LNCaP clone FGC (cell line): Measurements from ENCODE around the gene TTC16.
A peak's percentile ranks its signal among the peaks of the same experiment; 100 is the strongest.

Experiments used
- DNase-seq: peaks from one replicate; pipeline ENCODE4 v3.0.0-alpha.2; 2011; ENCODE audit warnings: low read depth
- H3K4me3 ChIP-seq: 2 replicates; pipeline ENCODE4 v1.5.1; 2011; ENCODE audit warnings: mild to moderate bottlenecking, low read depth, low read length, control low read depth
- CTCF ChIP-seq: IDR thresholded peaks from 2 replicates; pipeline ENCODE4 v1.5.1; 2012; ENCODE audit warnings: mild to moderate bottlenecking; ENCODE audit not compliant: control insufficient read depth, insufficient read depth; ENCODE audit errors: extremely low read depth

Gene TTC16

DNA sequence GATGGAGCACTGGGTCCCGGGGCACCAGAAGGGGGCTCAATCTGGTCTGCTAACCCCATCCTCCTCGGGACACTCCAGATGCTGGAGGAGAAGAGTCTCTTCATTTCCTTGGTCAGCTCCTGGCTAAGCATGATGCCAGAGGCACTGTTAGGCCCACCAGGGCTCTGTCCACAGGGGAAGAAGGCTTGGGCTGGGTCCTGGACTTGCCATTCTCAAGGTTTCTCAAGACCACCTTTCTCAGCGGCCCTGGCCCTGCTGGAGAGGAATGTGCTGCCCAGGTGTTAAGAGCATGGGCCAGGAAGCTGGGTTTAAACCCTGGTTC lies 54.7 kb downstream of the TTC16 start:
- peak overlapping the region; percentile 47 for H3K4me3 ChIP-seq
- no peak for DNase-seq

DNA sequence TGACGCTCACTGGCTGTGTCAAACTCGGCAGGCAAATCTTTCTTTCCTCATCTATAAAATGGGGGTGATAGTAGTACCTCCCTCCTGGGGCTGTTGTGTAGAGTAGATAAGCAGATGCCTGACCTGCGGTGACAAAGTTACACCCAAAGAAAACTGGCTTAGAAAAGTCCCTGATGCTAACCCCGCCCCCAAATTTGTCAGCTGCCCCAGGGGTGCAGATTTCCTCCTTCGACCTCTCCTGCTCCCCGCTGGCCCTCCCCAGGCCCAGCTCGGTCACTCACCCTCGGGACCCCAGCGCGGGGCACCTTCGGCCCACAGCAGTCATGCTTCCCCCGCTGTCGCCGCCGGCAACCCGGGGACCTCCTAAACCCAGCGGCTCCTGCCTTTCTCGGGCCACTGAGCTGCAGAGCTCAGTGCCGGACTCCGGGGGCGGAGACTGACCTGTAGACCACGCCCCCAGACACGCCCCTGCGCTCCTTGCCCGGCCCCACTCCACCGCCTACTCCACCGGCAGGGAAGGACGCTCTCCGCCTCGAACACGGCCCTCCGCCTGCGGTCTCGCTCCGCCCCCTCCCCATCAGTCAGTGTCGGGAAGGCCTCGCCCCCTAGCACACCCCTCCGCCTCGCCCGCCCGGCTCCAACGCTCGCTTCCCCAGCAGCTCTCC lies 55.2 kb downstream of the TTC16 start:
- no peak for TF ChIP-seq CTCF
- peak; percentile 89 for DNase-seq
- peak overlapping the region; percentile 47 for H3K4me3 ChIP-seq

More for the DNA sequence above, 54.7 kb downstream of the TTC16 start:
- no peak for TF ChIP-seq CTCF

DNA sequence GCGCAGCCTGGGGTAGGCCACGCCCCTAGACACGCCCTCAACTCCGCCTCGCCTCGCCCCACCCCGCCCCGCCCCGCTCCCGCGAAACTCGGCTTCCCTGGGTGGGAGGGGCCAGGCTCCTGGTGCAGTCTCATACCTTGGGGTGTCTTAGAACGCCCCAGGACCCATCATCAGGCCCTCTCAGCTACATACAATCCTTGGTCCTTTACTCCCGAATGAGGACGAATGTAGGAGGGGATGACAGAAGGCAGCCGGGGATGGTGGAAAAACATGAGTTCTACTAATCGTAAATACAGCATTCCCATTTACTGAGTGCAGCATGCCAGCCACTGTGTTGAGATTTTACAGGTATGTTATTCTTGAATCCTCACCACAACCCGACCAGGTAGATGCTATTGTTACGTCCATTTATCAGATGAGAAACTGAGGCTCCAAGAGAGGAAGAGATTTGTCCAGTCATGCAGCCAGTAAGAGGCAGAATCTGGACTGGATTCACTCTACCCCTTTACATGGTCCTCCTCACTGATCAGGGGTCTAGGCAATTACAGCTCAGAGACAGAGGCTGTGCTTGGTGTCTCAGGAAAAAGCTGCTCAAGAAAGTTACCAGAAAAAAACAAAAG lies 55.8 kb downstream of the TTC16 start:
- no peak for TF ChIP-seq CTCF
- no peak for DNase-seq
- peak overlapping the region; percentile 47 for H3K4me3 ChIP-seq

DNA sequence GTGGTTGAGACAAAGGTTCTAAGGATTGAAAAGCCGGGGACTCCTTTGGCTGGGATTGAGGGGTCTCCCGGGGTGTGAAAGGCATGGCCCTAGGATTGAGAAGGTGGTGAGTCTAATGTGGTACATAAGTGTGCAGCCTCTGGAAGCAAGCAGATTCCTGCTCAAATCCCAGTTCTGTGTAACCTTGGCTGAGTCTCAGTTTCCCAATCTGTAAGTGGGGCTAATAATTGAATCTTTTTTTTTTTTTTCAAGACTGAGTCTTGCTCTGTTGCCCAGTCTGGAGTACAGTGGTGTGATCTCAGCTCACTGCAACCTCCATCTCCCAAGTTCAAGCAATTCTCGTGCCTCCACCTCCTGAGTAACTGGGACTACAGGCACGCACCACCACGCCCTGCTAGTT lies 56.7 kb downstream of the TTC16 start:
- DNase-seq = no peak
- H3K4me3 ChIP-seq = no peak overlapping the region
- TF ChIP-seq CTCF = no peak

- no peak overlapping the region for H3K4me3 ChIP-seq
- DNase-seq = no peak
- no peak for TF ChIP-seq CTCF
These were observed 57.4 kb downstream of the TTC16 start for GRCh38 chr9:127773272-127773671.

DNA sequence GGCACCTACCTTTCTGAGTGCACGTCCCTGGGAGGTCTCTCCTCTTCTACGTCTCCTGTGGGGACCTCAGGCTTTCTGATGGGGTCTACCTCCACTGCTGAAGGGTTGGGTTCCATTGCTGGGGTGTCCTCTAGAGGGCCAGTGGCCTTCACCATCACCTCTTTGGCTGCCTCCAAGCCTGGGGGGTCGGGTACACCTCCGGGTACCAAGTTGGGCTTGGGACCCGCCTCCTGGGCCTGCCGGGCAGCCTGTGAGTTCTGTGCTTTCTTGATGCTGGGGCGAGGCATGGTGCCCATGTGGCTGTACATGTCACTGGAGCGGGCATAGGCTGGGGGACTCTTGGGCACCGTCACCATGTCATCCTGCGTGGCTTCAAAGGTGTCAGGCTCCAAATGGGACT lies 58.1 kb downstream of the TTC16 start:
- no peak overlapping the region for H3K4me3 ChIP-seq
- DNase-seq = no peak
- no peak for TF ChIP-seq CTCF
